SK-N-SH (cell line): ENCODE results near the gene RSU1.

Experiments
- EP300 ChIP-seq, 2 experiments: IDR thresholded peaks; 2 replicates each; pipeline versions ENCODE4 v1.4.0 to v1.6.1; 2012; ENCODE audit warnings: borderline replicate concordance in 1 of 2, low read depth in 1 of 2, low read length in 1 of 2
- MXI1 ChIP-seq: IDR thresholded peaks from 2 replicates; pipeline ENCODE4 v1.6.1; 2012; ENCODE audit warnings: mild to moderate bottlenecking, low read depth, low read length, improper control_type of control experiment
- SMC3 ChIP-seq: IDR thresholded peaks from 2 replicates; pipeline ENCODE4 v1.6.1; 2012; ENCODE audit warnings: low read depth, low read length, improper control_type of control experiment
- TAF1 ChIP-seq: IDR thresholded peaks from 2 replicates; pipeline ENCODE4 v1.6.1; 2012; ENCODE audit warnings: low read depth, mild to moderate bottlenecking, low read length, moderate library complexity, borderline replicate concordance
- TF ChIP-seq, protein P1 (sequence below): fragments of 200-600 bp; sonication (generic); IDR thresholded peaks from 2 replicates; pipeline ENCODE4 v1.6.1; 2017; ENCODE audit warnings: antibody characterized with exemption, mild to moderate bottlenecking, moderate library complexity
- TF ChIP-seq, protein P2 (sequence below): IDR thresholded peaks from 2 replicates; pipeline ENCODE4 v1.6.1; 2012; ENCODE audit warnings: mild to moderate bottlenecking, low read depth, low read length, moderate library complexity

DNA sequence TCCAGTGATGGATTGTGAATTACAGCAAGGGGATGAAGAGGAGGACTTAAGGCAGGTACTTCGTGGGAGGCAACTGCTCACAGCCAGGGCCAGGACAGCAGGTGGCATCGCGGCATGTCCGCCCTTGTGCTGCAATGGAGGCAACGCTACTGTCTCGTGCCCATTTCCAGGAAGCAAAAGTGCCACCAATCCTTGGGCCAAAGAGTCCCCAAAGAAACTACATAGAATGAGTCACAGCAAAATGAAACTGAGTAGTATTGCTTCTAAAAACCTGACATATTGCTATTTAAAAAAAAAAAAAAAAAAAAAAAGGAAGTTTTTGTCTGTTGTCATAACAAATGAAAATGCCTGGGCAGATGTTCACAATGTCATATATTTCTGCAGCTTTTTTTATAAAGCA, 46.6 kb downstream of the RSU1 start:
- TF ChIP-seq TAF1 (no peak), EP300 (IDR thresholded peaks at IDR 0.05; ENCODE audit: borderline replicate concordance in 1 of 2, low read depth in 1 of 2, low read length in 1 of 2) (no peak), SMC3 (no peak), MXI1 (no peak)
- TF ChIP-seq, protein P1, sequence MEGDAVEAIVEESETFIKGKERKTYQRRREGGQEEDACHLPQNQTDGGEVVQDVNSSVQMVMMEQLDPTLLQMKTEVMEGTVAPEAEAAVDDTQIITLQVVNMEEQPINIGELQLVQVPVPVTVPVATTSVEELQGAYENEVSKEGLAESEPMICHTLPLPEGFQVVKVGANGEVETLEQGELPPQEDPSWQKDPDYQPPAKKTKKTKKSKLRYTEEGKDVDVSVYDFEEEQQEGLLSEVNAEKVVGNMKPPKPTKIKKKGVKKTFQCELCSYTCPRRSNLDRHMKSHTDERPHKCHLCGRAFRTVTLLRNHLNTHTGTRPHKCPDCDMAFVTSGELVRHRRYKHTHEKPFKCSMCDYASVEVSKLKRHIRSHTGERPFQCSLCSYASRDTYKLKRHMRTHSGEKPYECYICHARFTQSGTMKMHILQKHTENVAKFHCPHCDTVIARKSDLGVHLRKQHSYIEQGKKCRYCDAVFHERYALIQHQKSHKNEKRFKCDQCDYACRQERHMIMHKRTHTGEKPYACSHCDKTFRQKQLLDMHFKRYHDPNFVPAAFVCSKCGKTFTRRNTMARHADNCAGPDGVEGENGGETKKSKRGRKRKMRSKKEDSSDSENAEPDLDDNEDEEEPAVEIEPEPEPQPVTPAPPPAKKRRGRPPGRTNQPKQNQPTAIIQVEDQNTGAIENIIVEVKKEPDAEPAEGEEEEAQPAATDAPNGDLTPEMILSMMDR: no peak
- TF ChIP-seq, protein P2, sequence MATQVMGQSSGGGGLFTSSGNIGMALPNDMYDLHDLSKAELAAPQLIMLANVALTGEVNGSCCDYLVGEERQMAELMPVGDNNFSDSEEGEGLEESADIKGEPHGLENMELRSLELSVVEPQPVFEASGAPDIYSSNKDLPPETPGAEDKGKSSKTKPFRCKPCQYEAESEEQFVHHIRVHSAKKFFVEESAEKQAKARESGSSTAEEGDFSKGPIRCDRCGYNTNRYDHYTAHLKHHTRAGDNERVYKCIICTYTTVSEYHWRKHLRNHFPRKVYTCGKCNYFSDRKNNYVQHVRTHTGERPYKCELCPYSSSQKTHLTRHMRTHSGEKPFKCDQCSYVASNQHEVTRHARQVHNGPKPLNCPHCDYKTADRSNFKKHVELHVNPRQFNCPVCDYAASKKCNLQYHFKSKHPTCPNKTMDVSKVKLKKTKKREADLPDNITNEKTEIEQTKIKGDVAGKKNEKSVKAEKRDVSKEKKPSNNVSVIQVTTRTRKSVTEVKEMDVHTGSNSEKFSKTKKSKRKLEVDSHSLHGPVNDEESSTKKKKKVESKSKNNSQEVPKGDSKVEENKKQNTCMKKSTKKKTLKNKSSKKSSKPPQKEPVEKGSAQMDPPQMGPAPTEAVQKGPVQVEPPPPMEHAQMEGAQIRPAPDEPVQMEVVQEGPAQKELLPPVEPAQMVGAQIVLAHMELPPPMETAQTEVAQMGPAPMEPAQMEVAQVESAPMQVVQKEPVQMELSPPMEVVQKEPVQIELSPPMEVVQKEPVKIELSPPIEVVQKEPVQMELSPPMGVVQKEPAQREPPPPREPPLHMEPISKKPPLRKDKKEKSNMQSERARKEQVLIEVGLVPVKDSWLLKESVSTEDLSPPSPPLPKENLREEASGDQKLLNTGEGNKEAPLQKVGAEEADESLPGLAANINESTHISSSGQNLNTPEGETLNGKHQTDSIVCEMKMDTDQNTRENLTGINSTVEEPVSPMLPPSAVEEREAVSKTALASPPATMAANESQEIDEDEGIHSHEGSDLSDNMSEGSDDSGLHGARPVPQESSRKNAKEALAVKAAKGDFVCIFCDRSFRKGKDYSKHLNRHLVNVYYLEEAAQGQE: no peak
